ENCODE measurements around the gene TSPAN19.

Gene TSPAN19

DNA sequence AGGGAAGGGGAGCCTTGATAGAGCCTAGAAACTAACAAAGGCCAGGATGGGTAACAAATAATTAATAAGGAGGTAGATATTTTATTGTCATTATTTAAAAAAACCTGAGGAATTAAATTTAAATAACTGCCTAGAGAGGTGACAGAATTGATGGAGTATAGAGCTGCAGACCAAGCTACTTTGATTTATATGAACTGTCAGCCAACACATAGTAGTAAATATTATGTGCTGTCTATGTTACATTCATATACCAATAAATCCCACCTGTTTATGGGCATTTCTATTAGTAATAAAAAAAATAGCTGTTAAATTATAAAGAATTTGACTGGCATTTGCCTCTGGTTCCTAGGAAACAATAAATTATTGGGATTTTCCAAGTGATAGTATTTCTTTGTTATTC is 37.7 kb downstream of the TSPAN19 start:
- DNase-seq, result no peak

DNA sequence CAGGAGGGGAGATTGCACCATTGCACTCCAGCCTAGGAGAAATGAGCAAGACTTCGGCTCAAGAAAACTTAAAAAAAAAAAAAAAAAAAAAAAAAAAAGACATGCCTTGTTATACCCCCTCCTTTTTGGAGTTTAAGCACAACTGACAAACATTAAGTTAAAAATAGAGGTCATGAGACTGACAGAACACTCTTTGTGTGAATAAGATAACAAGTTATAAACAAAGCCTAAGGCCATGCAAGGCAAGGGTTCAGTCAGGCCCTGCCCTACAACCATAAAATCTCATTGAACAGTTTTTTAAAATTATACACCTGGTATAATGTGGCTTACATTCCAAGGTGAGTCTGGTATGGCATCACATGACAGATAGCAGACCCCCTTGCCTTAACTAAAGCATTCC is 39.3 kb downstream of the TSPAN19 start:
- DNase-seq, result no peak

- DNase-seq, result no peak
Observed at GRCh38 chr12:84995641-84996040, 40.4 kb downstream of the TSPAN19 start.

DNA sequence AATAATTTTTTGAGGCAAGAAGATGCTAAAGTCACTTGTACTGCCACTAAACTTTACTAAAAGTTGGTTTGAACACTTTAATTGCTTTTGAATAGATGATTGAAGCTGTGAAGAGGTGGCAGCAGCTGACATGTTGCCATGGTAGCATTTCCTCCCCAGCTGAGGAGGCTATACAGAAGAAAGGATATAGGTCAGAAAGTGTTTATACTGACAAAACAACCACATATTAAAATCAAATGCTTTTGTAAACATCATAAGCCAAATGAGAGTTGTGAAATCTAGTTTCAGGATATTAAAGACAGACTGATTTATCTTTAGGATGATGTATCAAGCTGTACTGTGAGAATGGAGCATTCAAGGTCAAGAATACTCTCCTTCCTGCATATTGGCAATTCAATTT is 41.7 kb downstream of the TSPAN19 start:
- peak; percentile 44 for DNase-seq

DNA sequence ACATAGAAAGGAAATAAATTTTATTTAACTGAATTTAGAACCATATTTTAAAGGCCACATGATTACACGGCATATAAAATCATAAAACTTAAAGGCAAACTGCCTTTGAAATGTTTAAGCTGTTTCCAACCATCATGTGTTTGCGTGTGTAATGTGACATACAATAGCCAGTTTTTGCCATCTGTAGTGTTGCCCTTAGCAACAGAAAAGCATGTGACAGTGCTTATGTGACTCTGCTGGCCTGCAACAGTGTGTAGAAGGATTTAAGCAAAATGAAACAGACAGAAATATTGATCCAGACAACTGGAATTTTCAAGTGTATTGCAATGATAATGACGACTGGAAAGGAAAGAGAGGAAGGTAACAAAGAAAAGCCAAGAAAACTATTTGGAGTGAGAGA is 49.5 kb downstream of the TSPAN19 start:
- DNase-seq, result peak; percentile 16

DNA sequence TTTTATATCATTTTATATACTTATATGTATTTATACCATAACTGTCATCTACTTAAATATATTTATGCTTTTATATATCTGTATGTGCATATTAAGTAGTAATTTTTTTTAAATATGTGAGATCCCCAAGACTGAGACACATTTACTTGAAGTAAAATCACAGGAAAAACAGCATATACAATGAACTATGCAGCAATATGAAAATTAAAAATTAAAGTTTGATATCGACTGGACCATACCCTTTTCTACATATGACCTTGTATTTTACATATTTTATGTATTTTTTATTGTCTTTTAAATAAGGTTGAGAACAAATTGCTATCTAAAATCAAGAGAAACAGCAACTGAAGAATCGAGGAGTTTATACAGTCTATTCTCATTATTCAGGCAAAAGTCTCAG is 50.0 kb downstream of the TSPAN19 start:
- DNase-seq, result no peak

GRCh38 chr12:84983289-84983688 is 52.8 kb downstream of the TSPAN19 start:
- no peak for DNase-seq

DNA sequence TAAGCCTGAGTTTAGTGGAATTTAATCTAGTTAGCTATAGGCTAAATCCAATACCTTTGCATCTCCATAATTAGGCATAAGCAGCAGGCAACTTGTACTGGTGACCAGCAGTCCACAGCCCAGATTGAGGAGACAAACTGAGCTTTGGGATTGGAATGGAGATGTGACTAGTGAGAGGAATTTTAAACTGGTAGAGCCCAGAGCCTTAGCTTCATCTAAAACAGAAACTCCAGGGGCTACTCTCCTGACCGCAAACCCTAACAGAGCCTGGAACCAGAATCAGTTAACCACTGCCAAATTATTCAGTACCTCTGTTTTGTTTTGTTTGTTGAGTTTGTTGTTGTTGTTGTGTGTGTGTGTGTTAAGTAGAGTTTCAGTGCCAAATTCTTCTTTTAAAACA is 53.2 kb downstream of the TSPAN19 start:
- DNase-seq, result no peak

- DNase-seq, result no peak
Observed at GRCh38 chr12:84978921-84979320, 57.2 kb downstream of the TSPAN19 start.

DNA sequence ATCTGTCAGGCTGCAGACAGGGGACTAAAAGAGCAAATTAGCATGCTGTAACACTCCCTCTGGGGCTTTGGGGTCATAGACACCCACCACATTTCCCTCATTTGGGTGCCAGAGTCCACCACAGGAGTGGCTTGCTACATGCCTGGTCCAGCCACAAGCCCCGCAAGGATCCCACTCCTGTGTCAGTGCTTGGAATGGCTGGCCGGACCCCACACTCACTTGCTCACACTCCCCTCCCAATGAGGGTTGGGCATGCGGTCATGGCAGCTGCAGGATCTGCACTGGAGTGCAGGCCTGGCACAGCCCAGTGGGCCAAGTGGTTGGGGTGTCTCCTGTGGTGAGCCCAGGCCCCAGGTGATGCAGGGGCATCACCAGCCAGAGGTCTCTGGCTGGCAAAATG is 59.9 kb downstream of the TSPAN19 start:
- no peak for DNase-seq

- DNase-seq, result no peak
Observed at GRCh38 chr12:84974155-84974815, 61.8 kb downstream of the TSPAN19 start.

- DNase-seq, result no peak
Observed at GRCh38 chr12:84973026-84973425, 63.1 kb downstream of the TSPAN19 start.

GRCh38 chr12:84969226-84969625 is 66.9 kb downstream of the TSPAN19 start:
- no peak for DNase-seq

All from NCI-H1105 treated with DMSO at 0.1 percent for 48 hours (cell line).